Inferior parietal cortex (tissue), 1 donor: ENCODE measurements around the gene PRAC1.
"Not testable (repeated sequence)": the region's sequence is repeated elsewhere in the genome, so short reads cannot be mapped to it uniquely, and the experiment has no call there.

ENCODE experiments used
- DNase-seq: peaks from one replicate; pipeline ENCODE4 v3.0.0-alpha.2; 2016; ENCODE audit errors: extremely low spot score

The PRAC1 gene

GRCh38 chr17:48726916-48727286 is 4.6 kb upstream of the PRAC1 start:
- DNase-seq: no peak

- DNase-seq: no peak
These were observed 4.0 kb upstream of the PRAC1 start for GRCh38 chr17:48726114-48726915.

DNA sequence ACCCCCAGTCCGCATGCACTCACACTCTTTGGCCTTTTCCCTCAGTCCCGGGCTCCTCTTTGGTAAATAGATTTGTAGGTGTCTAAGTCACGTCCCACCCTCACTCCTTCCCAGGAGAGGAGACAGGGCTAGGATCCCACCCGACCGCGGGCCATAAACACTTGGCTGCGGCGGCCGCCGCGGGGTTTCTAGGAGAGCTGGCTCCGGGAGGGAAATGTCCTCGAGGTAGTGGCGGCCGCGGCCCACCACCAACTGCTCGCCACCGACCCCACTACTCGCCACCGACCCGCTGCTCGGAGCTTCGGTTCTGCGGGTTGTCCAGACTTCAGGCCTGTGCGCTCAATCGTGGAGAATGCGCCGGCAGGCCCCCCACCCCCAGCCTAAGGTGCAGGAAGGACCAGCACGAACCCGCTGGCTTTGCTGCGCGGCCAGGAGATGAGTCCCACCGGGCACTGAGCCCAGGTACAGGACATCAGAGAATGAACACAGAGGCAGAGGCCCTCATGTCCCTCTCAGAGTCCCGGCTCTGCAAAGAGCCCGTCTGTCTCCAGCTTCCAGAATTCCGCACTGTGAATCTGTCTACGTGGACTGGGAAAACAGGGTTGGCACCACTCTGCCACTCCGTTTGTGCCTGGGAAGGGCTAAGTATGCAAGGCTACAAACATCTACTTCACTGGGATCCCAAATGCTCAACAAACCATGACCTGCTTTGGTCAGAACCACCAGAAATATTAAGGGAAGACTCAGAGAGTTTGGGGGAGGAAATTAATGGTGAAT is 3.2 kb upstream of the PRAC1 start:
- no peak for DNase-seq

DNA sequence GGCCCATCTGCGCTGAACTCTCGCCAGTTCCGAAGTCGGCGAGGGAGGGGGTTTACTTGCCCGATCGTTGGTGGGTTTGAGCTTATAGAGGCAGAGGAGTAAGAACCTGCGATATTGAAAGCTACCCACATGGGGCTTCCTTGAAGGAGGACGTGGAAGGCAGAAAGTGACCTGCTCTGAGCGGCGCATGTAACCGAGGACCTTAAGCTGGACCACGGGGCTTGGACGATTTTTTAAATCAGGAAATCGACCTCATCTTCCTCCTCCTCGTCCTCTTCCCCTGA is 2.6 kb upstream of the PRAC1 start:
- no peak for DNase-seq

GRCh38 chr17:48724251-48725003 is 2.1 kb upstream of the PRAC1 start:
- DNase-seq: peak; percentile 73

DNA sequence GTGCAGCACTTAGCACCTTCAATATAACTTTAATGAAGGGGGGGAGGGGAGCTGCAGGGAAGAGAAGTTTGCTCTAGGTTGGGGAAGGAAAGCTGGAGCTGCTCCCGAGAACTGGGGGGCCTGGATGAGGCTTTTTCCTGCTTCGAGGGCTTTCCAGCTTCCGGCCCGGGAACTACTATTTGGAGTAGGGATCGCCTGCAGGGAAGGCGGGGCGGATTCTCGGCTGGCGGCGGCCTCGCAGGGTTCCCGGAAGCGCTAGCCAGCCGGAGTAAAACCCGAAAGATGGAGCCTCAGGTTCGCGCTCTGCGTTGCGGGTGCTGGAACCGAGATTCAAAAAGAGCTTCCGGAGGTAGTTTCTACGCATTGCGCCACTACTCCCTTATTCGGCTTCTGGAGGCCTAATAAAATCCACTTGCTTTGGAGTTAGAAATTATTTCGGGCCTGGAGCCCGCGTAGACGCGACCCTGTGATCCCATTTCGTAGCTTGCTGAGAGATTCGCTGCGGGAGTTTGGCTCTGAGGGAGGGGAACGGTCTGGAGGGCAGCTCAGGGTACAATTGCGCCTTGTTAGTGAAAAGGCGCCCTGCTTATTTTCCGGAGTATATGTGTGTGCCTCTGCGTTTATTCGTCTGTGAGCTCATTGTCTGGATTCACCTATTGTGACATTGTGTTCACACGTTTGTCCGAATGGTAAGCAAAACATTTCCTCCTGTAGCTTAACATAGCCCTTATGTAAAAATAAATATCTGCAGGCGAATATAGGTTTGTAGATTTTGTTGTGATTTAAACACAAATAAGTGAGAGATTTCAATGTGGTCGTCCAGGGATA is 1.3 kb upstream of the PRAC1 start:
- DNase-seq: no peak

DNA sequence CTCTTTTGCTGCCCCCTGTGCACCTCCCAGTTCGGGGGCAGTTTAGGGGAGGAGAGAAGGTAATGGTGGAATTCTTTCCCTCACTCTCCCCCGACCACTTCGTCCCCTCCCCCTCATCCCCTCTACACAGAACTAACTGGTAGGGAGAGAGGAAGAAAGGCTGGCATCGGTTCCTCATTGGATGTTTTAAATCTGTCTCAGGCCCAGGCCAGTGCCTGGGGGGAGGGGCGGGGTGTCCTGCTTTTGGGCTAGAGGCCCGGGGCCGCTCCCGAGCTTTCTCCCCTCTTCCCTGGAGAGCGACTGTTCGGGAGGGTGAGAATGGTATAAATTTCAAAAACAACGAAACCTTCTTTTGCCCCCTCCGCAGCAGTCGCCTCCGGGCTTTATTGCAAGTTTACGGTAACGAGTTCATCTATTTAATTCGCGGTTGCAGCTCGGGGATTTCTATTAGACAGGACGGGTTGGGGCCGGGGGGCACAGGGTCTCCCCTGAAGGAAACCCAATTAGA is 651 bp upstream of the PRAC1 start, which contains the start of gene PRAC2:
TSS of gene PRAC2 (plus strand) at position 271 of the 508 bp plus-strand sequence. CDS start 1,226 bp downstream, outside the sequence.
- DNase-seq: no peak

- DNase-seq: no peak
These were observed 1.3 kb downstream of the PRAC1 start for GRCh38 chr17:48721009-48721402.

GRCh38 chr17:48720266-48721008 is 1.9 kb downstream of the PRAC1 start:
- DNase-seq: no peak

DNA sequence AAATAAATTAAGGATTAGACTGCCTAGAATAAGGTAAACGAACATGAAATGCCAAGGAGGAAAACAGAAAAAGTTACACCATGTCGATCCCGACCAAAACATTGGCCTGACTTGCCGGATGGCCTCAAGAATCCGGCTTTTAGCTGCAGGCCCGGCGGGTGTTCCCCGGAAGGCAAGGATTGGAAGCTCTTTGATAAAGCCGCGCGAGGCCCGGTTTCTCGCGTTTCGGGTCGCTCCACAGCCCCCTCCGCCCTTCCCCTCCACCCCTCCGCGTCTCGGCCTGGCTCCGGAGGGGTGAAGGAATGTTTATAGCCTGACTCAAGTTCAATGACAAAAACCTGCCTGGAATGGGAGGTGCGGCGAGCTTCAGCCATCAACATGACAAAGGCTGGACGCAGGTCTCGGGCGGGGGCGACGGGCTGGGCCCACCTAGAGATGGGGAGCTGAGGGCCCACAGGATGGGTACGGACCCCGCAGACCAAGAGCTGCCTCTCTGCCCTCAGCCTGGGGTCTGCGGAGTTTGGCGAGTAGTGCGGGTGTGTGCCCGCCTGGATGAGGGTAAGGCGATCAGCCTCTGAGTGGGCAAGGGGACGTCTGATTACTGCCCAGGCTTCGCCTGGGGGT is 2.6 kb downstream of the PRAC1 start:
- DNase-seq: no peak

DNA sequence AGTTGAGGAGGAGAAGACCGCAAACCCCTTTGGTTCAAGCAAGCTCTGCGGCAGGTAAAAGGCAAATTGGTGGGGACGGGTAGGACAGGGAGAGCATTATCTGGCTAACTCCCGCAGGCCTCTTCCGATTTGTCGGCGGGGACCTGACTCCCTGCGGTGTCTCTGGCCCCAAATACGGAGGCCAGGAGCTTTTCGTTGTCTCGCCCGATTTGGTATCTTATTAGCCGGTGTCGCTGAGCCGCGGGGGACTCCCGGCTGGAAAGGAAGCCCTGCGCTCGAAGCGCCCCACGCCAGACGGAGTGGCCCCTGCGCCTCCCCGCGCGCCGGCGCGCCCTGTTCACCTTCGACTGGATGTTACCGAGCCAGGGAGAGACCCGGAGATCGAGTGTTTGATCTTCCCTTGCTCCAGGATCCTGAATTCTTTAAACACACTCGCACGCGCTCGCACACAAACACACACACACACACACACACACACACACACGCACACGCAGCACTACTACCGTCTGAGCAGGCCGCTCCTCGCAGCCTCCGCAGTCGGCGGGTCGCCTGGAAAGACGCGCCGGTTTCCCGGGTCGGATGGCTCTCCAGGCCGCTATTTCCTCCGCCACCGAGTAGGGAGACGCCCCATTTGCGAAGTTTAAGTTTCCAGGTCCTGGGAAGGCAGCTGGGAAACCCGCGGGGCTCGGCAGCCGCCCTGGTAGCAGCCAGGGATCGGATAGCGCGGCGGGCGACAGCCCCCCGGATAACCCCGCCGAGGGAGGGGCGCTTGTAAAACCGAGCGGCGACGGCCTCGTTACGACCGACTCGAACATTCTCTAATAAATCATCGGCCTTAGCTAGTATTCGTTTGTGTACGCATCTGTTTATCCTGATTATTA is 3.3 kb downstream of the PRAC1 start:
- DNase-seq: no peak

DNA sequence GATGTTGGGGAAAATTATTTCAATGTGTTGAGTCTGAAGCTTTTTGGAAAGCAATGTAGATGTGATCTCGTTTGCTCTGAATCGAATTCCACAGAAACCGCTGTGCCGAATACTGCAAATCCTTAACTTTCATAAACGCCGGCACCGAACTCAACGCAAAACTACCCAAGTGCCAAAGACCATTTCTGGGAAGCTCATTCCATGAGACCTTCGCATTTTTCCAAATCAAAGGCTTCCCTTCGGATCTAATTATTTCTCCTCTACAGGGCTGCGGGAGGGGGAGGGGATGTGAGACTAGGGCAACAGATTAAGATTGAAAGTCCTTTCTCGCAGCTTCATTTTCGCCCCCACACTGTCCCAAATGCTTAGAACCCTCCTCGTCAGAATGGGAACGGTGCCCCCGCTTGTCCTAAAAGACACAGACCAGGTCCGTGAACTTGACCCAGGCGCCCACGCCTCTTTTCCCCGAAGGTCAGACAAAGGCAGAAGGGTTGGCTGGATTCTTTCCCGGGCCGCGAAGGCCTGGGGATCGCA is 4.0 kb downstream of the PRAC1 start:
- no peak for DNase-seq

DNA sequence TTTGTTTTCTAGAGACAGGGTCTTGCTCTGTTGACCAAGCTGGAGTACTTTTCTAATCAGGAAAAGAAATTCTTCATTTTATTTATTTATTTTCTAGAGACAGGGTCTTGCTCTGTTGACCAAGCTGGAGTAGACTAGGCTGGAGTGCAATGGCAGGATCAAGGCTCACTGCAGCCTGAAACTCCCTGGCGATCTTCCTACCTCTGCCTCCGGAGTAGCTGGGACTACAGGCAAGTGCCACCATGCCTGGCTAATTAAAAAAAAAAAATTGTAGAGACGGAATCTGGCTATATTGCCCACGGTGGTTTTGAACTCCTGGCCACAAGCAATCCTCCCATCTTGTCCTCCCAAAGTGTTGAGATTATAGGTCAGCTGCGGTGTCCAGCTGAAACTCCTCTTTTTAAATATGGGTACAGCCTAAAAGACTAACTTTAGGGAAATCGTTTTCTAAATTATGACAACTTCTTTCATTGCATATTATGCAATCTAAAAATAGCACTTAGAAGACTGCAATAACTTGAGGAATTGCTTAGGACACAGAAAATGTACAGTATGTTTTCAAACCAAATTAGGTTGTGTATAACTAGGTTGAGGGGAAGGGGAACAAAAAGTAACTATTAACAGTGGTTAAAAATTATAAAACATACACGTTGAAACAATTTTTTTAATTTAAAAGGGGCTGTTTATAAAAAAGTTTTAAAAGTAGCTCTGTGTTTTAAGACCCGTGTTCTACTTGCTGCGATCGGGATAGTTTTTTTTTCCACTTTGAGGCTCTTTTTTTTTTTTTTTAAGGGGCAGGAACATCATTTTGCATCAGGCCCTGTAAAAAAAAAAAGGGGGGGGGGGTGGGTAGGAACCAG is 4.7 kb downstream of the PRAC1 start:
- no peak for DNase-seq

DNA sequence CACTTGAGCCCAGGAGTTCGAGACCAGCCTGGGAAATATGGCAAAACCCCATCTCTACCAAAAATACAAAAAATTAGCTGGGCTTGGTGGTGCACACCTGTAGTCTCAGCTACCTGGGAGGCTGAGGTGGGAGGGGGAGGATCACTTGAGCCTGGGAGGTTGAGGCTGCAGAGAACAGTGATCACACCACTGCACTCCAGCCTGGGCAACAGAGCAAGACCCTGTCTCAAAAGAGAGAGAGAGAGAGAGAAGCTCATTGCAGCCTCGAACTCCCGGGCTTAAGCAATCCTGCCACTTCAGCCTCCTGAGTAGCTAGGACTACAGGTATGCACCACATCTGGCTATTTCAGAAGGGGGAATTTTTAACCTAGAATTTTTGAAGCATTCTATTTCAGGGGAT is 5.8 kb downstream of the PRAC1 start:
- DNase-seq: not testable (repeated sequence)

- DNase-seq: no peak
These were observed 6.6 kb downstream of the PRAC1 start for GRCh38 chr17:48715496-48716399.

DNA sequence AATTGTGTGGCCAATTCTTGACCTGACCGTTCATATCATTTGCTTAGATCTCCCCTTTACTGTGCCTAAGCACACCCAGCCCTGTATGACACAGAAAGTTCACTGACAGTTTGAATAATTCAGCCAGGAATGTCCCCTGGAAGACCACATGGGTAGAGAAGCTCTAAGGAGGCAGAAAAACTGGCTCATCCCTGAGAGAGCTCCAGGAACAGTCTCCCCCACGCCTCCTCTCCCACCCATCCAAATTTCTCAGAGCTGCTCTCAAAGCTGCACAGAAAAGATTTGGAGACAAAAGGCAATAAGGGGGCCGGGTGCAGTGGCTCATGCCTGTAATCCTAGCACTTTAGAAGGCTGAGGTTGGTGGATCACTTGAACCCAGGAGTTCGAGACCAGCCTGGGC is 11.2 kb downstream of the PRAC1 start:
- DNase-seq: no peak
